Activated CD8-positive, alpha-beta memory T cell treated with anti-CD3 and anti-CD28 coated beads, Interleukin-2, amount 50 U/mL, for 24 hours (primary cell): ENCODE data around the gene ZSWIM1.

Experiments used
- DNase-seq: peaks from one replicate; pipeline ENCODE4 v3.0.0-alpha.2; 2020; ENCODE audit errors: extremely low read depth

ZSWIM1 gene

DNA sequence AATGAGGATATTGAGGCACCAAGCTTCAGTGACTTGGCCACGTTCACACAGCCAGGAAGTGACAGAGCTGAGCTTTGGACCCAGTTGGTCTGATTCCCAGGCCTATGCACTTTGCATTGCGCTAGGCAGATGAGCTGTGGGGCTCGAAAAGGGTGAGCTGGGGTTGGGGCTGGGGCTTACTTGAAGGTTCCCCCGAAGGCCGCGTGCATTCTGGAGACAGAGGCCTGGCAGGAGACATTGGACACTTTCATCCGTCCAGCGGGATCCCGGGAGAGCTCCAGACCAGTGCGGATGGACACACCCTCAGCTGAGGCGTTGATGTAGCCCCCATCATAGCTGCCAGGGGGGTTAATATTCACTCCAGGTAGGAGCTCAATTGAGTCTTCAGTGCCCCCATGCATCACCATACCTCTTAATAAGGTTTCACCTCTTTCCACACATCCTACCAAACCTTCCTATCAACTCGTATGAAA, 28.3 kb downstream of the ZSWIM1 start:
- no peak for DNase-seq

DNA sequence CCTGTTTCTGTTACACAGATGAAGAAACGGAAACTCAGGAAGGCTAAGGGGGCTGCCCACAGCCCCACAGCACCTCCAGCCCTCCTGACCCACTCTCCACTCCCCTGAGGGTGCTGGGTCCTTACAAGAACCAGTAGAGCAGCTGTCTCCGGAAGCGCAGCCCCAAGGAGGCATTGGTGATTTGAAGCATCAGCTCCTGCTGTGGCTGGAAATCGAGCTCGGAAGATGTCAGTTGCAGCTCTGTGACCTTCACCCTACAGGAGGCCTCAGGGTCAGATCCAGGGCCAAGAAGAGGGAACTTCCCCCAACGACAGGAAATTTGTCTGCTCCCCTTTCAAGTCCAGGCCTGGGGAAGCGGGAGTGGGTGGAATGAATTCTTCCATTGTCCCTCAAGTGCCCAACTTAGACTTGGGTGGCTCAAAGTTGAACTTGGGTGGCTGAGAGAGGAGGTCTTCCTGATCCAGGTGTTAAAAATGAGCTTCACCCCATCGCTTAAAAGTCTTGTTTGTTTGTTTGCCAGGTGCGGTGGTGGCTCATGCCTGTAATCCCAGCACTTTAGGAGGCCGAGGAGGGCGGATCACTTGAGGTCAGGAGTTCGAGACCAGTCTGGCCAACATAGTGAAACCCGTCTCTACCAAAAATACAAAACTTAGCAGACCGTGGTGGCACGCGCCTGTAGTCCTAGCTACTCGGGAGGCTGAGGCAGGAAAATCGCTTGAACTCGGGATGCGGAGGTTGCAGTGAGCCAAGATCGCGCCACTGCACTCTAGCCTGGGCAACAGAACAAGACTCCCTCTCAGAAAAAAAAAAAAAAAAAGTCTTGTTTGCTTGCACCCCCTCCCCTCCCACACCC, 29.0 kb downstream of the ZSWIM1 start:
- DNase-seq, result no peak

DNA sequence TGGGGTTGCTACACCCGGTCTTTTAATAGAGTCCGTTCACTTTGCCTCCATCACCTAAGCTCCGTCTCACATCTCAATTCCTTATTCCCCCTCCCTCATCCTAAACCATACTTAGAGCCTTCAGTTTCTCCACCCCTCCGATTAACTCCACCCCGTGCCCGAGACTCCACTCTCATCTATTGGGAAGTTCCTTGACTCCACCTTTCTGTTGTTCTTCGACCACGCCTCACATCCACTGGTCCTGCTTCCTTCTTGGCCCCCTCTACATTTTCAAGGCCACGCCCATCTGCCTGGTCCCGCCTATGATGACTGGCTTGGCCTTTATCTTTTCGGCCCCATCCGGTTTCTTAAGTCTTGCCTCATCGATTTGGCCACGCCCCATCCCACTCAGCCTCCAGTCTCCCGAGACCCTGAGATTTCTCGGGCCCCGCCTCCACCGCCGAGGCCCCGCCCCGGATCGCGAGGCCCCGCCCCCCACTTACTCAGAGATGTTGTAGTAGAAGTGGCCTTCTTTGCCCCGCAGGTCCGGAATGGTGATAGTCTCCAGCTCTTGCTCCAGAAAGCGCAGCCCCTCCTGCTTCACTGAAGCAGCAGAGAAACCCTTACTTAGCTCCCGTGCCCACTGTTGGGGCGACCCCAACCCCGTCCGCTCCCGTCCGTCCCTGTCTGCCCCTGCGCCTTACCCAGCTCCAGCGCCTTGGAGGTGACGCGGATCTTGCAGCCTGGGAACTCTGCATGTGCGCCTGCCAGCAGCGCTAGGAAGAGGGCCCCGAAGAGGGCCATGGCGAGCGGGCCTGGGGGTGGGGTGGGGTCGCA, 29.9 kb downstream of the ZSWIM1 start:
- peak; percentile 88 for DNase-seq

DNA sequence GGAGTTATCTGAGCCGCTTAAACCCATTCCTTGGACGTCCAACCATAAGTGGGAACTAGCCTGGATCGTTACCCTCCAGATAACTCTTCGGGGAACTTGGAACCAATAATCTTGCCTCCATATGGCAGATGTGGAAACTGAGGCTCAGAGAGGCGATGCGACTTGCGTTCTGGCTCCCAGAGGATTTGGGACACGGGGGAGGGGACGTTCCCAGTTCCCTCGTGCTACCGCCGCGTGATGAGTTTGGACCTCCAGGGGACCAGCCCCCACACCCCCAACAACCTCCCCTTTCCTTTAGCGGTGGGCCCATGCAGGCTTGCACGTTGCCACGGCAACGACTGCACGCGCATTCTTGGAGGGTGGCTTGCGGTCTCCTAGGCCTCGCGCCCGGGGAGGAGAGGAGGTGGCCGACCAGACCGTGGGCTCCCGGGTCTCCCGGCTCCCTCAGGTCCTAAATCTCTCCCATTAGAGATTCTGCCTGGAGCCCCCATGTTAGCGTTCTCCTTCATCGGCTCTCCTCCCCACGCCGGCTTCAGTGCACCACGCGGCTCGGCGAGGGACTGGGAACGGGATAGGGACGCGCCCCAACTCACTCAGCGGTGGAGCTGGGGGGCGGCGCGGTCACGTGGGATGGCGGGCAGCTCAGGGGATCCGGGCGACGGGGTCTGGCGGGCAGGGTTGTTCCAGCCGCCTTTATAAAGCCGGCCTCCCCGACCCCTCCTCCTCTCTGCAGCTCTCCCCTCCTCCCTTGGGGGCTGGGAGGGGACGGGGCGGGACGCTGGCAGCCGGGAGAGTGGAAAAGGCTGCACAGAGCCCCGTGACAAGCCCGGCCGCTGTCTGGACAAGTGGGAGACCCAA, 30.7 kb downstream of the ZSWIM1 start, which contains the start of gene PLTP:
TSS of gene PLTP (minus strand) at position 670 of the 858 bp plus-strand sequence. CDS start 703 bp downstream, outside the sequence.
- no peak for DNase-seq

DNA sequence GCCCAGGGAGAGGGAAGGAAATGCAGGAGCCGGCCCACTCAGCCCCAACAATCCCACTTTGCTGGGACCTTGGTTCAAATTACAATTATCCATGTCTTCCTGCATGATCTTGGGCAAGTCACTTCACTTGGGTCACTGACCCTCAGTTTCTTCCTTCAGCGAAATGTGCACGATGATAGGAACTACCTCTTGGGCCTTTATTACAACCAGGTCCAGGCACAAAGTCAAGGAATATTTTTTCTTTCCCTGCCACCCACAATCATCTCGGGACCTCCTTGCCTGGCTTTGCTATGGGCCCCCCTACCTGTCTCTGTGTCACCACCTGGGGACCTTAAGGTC, 31.3 kb downstream of the ZSWIM1 start:
- no peak for DNase-seq

DNA sequence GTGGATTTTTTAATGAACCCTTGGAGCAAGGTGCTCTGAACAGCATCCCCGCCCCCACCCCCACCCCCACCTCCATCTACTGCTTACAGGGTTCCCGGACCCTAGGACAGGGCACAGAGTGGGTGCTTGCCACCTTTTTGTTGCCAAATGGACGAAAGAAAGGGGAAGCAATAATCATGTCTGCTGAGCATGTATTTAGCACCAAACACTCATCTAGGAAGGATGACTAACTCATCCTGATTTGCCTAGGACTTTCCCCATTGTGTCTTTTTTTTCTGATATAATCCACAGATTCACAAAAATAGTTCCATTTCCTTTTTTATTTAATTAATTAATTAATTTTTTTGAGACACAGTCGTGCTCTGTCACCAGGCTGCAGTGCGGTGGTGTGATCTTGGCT, 32.1 kb downstream of the ZSWIM1 start:
- no peak for DNase-seq

DNA sequence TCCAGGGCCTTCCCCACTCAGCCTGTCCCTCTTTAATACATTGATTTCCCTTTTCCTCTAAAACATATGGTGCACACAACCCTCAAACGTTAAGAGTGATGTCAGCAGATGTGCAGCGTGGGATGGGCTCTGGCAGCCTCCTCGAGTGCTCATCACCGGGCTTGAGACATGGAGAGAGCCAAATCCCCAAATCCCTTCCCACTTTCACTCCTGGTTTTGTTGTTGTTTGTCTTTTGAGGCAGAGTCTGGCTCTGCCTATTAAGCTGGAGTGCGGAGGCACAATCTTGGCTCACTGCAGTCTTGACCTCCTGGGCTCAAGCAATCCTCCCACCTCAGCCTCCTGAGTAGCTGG, 36.7 kb downstream of the ZSWIM1 start:
- no peak for DNase-seq

DNA sequence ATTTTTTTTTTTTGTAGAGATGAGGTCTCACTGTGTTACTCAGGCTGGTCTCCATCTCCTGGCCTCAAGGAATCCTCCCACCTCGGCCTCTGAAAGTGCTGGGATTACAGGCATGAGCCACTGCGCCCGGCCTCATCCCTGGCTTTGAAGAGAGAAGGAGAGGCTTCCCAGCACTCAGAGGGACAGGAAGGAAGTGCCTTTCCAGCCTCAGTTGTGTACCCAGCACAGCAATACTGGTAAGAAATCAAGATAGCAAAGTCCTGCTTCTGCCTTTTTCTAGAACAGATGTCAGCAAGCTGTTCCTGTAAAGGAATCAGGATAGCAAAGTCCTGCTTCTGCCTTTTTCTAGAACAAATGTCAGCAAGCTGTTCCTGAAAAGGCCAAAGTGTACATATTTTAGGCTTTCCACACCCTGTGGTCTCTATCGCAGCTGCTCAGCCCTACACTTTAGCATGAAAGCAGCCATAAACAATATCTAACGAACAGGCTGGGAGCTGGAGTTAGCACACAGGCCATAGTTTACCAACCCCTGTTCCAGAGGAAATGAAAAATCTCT, 37.2 kb downstream of the ZSWIM1 start:
- no peak for DNase-seq

DNA sequence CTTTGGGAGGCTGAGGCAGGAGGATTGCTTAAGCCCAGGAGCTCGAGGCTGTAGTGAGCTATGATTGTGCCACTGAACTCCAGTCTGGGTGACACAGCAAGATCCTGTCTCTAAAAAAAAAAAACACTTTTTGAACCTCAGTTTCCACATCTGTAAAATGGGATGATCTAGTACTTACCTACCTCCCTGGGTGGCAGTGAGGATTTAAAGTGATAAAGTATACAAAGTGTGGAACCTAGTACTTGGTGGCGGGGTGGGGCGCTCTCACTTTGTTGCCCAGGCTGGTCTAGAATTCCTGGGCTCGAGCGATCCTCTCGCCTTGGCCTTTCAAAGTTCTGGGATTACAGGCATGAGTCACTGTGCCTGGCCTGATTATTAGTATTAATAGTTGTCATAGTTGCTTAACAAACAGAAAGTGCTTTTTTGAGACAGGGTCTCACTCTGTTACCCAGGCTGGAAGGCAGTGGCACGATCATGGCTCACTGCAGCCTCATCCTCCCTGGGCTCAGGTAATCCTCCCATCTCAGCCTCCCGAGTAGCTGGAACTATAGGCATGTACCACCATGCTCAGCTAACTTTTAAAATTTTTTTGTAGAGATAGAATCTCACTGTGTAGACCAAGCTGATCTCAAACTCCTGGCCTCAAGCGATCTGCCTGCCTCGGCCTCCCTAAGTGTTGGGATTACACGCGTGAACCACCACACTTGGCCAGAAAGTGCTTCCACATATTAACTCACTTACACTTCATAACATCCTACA, 37.9 kb downstream of the ZSWIM1 start:
- DNase-seq, result no peak

DNA sequence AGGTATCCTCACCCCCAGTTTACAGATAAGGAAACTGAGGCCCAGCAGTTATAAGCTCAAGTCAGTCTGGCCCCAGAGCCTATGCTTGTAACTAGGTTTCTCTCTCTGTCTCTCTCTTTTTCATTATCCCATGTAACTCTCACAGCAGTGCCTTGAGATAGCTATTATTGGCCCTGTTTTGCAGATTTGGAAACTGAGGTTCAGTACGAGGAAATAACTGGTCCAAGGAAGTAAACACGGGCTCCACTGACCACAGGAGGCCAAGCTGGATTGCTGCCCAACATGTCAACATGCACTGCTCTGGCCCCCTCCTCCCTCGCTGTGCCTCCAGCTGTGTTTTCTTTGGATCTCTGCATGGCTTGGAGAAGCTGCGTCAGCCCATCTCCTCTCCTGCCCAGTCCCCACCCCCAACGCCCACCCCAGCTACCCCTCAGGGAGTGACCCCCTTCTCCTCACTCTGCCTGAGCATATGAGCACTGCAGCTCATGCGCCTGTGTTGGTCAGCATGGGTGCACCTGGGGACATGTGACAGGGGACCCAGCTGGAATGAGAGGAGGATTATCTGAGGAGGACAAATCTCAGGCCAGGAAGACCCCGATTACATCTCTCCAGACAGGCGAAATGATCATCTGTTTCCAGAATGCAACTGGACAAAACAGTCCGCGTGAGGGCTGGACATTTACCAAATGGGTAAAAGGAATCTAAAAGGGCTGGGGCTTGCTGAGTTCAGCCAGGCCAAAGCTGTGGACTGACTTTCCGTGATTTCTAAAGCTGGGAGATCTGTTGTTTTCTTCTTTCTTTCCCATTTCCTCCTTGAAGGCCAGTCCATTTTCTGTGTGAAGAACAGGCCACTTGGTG, 38.7 kb downstream of the ZSWIM1 start:
- DNase-seq, result no peak

DNA sequence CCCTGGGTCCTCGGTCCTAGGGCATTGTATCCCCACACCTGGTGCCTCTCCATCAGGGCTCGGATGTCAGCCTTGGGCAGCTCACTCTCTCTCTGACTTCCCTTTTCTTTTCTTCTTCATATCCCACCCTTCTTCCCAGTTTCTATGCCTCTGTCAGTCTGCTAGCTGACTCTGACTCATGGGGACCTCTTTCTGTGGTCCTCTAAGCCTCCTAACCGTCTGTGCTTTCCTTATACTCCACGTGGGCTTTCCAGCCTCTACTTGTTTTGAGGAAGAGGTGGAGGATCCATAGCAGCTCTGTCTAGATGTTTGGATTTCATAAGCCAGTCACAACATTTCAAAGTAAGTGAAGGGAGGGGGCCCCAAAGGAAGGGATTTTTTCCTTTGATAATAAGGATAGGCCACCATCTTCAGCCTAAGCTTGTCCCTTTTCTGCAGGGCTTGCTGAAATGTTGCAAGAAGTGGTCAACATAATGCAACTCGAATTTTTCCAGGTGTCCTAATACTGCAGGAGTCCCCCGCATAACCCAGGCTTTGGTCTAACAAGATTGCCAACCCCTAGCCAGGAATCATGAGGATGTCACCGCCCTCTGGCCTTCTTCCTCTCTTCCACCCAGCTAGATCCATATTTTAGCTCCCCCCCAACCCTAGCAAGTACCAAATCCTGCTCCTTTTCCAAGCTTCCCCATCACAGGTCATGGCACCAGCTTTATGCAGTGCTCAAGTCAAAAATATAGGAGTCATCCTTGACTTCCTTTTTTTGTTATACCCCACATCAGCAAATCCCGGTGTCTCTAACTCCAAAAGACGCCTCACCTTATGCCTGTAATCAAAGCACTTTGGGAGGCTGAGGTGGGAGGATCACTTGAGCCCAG, 39.7 kb downstream of the ZSWIM1 start:
- DNase-seq, result no peak

DNA sequence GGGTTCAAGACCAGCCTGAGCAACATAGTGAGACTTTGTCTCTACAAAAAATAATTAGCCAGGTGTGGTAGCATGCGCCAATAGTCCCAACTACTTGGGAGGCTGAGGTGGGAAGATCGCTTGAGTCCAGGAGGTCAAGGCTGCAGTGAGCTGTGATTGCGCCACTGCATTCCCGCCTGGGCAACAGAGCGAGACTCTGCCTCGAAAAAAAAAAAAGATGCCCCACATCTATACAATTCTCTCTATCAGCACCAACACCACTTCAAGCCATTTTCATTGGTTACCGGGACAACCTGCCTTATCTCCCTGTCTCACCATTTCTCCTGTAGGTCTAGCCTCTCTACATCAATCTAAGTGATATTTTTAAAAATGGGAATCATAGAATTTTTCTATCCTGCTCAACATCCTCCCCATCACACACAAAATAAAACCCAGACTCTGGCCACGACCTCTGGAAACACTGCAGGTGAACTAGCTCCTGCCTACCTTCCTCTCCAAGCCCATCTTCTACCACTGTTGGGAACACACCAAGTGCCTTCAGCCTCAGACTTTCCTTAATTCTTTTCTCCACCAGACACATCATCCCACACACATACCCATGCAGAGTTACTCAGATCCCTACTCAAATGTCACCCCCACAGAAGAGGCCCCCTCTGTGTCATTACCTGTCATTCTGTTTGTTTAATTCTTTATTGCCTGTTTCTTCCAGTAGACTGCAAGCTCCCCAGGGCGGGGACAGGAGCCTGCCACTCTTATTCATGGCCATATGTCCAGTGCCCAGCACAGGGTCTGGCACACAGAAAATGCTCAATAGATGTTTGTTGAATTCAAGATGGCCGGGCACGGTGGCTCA, 40.5 kb downstream of the ZSWIM1 start:
- DNase-seq, result no peak

DNA sequence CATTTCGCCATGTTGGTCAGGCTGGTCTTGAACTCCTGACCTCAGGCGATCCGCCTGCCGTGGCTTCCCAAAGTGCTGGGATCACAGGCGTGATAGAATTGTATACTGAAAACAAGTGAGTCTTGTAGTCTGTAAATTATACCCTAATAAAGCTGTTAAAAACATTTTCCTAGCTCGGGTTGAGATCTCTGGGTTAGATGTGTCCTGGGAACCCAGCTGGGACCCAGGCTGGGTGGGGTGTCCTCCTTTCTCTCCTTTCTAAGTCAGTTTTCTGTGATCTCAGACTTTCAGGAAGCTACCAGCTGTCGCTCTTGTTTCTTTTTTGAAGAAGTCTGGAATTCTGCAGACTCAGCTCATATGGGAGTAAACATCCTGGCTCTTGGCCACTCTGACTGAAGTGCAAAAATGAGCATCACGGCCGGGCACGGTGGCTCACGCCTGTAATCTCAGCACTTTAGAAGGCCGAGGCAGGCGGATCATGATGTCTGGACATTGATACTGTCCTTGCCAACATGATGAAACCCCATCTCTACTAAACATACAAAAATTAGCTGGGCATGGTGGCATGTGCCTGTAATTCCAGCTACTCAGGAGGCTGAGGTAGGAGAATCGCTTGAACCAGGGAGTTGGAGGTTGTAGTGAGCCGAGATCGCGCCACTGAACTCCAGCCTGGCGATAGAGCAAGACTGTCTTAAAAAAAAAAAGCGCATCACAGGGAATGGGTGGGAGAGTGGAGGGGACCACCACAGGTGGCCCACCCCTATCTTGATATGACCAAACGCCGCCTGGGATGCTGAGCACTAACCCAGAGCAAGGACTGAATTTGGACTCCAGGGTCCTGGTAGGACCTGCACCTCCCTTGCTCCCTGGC, 43.6 kb downstream of the ZSWIM1 start:
- DNase-seq, result no peak

DNA sequence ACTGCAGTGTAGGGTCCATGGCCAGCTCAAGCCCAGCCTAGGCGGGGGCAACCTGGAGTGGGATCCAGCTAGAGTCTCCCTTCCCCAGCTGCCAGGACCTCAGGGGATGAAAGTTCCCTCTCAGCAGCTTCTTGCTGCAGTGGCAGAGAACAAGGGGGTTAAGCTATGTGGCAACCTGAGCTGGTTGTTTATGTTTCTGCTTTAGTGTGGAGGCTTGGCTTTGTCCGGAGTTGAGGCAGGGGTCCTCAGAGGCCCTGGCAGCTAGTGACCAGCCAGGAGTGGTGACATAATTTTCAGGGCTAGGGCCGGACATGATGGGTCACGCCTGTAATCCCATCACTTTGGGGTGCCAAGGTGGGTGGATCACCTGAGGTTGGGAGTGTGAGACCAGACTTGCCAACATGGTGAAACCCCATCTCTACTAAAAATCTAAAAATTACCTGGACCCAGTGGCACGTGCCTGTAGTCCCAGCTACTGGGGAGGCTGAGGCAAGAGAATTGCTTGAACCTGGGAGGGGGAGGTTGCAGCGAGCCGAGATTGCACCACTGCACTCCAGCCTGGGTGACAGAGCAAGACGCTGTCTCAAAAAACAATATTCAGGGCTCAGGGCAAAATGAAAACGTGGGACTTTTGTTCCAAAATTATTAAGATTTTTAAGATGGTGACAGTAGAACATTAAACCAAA, 44.9 kb downstream of the ZSWIM1 start:
- DNase-seq, result no peak

DNA sequence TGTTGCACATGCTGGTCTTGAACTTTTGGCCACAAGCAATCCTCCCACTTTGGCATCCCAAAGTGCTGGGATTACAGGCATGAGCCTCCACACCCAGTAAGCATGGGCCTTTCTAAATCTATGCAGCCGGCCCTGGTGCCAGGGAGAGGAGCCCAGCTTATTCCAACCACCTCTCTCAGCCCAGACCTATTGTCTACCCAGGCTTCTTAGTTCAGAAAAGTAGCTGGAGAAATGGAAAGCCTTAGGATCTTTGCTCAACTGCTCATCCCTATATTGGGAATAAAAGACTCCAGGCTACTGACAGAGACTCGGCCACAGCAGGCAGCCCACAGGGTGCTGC, 45.7 kb downstream of the ZSWIM1 start:
- no peak for DNase-seq

DNA sequence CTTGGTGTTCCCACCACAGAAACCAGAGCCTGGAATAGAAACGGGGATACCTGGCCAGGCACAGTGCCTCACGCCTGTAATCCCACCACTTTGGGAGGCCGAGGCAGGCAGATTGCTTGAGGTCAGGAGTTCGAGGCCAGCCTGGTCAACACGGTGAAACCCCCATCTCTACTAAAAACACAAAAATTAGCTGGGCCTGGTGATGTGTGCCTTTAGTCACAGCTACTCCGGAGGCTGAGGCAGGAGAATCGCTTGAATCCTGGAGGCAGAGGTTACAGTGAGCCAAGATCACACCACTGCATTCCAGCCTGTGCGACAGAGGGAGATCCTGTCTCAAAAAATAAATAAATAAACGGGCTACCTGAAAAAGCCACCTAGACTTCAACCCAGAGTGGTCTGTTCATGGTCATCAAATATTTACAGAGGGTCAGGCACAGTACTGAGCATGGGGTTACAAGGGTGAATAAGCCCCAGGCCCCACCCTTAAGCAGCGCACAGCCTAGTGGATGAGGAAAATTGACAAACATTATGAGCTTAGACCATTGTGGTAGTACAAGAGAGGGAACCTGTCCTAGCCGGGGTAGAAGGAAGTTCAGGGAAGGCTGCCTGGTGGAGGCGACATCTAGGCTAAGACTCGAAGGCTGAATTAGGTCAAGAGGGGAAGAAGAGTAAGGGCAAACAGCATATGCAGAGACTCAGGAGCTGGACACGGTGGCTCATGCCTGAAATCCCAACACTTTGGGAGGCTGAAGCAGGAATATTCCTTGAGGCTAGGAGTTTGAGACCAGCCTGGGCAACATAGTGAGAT, 46.2 kb downstream of the ZSWIM1 start:
- DNase-seq, result no peak
